GM12873 (cell line): ENCODE data around the gene NCBP1.

Experiments used
- CTCF ChIP-seq: IDR thresholded peaks from 2 replicates; pipeline ENCODE4 v1.5.1; 2012; ENCODE audit warnings: low read depth, mild to moderate bottlenecking, moderate library complexity, low read length, control low read depth; ENCODE audit not compliant: insufficient read depth; ENCODE audit errors: missing control alignments

The NCBP1 gene

GRCh38 chr9:97632985-97633858 lies at the start of gene NCBP1, which contains the start of gene TSTD2:
Gene NCBP1, plus strand, starts transcription at chr9:97633821. Its CDS starts 61 bp downstream, at chr9:97633882.
Gene TSTD2, minus strand, starts transcription at chr9:97633368. Its CDS starts 5,806 bp downstream, at chr9:97627562.
- no peak for TF ChIP-seq CTCF

DNA sequence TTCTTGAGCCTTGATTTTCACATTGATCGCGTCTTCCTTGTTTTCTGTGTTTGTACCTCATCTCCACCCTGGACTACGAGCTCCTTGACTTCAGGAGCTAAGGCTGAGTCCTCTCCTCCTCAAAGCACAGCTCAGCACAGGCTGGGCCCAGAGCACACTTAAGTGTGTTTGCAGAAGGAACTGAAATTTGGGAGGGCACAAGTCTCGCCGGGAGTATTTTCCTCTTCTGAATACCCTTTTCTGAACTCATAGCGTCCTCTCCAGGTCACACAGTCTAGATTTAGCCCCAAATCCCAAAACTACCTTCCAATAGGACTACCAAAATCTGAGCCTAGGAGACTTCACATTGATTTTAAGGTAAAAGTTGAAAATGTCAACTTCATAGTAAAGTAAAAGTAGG lies 42.1 kb upstream of the NCBP1 start:
- TF ChIP-seq CTCF: peak; percentile 7

- no peak for TF ChIP-seq CTCF
These were observed 41.5 kb upstream of the NCBP1 start for GRCh38 chr9:97592126-97592525.

- no peak for TF ChIP-seq CTCF
These were observed 39.7 kb upstream of the NCBP1 start for GRCh38 chr9:97593960-97594359.

GRCh38 chr9:97594381-97594921 lies 39.2 kb upstream of the NCBP1 start:
- no peak for TF ChIP-seq CTCF

- TF ChIP-seq CTCF: no peak
These were observed 36.7 kb upstream of the NCBP1 start for GRCh38 chr9:97596906-97597305.

DNA sequence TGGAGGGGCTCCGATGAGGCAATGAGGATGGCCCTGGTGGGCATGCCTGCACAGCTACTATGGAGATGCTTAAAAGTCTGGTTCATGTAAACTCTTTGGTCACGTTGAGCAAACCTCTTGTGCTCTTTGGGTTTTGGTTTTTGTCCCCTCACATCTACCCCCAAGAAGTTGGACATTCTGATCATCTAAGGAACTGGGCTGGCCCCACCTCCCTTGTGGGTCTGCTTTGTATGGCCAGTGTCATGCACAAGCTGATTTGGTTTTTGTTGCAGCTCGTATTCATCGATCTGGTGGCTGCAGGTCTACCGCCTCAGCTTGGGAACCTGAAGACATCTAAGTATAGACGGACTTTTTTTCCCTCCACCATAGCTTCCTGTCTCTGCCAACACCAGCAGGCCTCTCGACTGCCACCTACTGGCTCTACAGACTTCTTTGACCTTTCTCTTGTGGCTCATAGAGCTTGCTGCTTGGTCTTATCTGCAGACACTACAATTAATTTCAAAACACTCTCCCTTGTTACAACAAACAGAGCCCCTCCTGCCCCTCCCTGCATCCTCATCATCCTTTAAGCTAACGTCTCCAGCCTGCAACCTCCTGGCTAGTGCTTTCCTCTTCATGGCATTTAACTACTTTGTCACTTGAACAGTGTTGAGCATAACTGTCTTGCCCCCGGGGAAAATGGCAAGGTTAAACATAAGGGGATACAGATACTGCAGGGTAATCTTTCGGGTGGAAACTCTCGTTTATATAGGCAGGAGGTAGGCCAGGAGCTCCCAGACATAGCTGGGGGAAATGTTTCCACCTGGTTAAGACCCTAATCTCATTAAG lies 34.9 kb upstream of the NCBP1 start:
- TF ChIP-seq CTCF: peak; percentile 95
